Activated CD8-positive, alpha-beta memory T cell treated with anti-CD3 and anti-CD28 coated beads, Interleukin-2, amount 50 U/mL, for 48 hours (primary cell): ENCODE results near the gene ORAI3.

ENCODE experiments used
- DNase-seq: peaks from one replicate; pipeline ENCODE4 v3.0.0-alpha.2; 2020

Gene ORAI3

DNA sequence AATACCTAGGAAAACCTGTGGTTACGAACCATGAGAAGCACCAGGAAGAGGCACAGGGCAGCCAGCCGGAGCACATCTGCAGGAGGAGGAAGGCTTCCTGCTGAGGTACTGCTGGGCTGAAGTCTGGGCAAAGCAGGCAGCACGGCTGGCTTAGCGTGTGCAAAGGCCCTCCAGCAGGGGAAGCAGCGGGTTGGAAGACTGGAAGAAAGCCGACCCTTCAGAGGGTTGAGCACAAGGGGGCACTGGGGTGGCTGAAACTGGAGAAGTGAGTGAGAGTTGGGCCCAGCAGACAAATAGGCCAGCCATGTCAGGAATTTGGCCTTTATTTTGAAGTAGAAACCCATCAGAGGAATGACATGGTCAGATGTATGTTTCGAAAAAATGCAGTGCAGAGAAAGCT lies 24.0 kb downstream of the ORAI3 start:
- DNase-seq, result no peak

- DNase-seq, result no peak
These were observed 25.5 kb downstream of the ORAI3 start for GRCh38 chr16:30974348-30974747.

DNA sequence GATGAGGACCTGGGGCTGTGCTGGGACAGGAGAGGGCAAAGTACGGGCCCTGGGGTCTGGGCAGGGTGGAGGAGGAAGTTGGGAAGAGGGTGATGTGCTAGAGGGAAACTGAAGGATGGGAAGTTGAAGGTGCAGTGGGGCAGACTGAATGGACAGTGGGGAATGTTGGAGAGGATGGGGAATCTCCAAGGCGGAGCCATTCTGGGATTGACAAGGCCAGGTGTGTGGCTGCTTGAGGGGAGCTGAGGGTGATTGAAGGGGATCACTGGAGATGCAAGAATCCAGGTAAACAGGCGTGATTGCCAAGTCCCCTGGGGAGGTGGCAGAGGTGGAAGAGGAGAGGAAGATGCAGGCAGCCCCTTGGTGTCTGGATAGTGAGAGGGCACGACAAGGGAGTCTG lies 27.6 kb downstream of the ORAI3 start:
- DNase-seq, result no peak

GRCh38 chr16:30977502-30977901 lies 28.6 kb downstream of the ORAI3 start:
- DNase-seq, result no peak

DNA sequence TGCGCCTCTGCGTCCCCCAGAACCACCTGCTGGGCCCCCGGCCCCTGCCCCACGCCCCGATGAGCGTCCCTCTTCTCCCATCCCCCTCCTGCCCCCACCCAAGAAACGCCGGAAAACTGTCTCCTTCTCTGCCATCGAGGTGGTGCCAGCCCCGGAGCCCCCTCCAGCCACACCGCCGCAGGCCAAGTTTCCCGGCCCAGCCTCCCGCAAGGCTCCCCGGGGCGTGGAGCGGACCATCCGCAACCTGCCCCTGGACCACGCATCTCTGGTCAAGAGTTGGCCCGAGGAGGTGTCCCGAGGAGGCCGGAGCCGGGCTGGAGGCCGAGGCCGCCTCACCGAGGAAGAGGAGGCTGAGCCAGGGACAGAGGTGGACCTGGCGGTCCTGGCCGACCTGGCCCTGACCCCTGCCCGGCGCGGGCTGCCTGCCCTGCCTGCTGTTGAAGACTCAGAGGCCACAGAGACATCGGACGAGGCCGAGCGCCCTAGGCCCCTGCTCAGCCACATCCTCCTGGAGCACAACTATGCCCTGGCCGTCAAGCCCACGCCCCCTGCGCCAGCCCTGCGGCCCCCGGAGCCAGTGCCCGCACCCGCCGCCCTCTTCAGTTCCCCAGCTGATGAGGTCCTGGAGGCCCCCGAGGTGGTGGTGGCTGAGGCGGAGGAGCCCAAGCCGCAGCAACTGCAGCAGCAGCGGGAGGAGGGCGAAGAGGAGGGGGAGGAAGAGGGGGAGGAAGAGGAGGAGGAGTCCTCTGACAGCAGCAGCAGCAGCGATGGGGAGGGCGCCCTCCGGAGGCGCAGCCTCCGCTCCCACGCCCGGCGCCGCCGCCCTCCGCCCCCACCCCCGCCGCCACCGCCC lies 30.5 kb downstream of the ORAI3 start:
- no peak for DNase-seq

DNA sequence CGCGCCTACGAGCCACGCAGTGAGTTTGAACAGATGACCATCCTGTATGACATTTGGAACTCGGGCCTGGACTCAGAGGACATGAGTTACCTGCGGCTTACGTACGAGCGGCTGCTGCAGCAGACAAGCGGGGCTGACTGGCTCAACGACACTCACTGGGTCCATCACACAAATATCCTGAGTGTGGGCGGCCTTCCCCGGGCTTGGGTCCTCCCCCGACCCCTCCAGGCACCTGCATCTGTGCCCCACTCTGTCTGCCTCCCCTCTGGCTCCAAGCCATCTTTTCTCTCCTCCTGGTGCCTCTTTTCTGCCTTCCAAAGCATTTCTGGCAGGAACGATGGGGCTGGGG lies 31.1 kb downstream of the ORAI3 start:
- no peak for DNase-seq

- DNase-seq, result no peak
These were observed 31.6 kb downstream of the ORAI3 start for GRCh38 chr16:30980434-30980833.

DNA sequence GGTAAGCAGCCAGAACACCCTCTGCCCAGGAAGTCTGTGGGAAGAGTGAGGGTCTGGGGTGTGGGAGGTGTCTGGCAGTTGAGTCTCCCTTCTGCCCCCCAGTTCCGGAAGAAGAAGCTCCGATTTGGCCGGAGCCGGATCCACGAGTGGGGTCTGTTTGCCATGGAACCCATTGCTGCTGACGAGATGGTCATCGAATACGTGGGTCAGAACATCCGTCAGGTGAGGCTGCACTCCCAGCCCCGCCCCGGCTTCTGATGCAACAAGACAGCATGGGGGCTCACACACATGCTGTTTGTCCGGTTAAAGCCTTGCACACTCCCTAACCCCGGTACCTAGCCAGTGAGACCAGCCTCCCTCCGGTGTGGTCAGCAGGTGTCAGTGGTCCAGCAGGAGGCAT lies 32.1 kb downstream of the ORAI3 start:
- DNase-seq, result no peak

DNA sequence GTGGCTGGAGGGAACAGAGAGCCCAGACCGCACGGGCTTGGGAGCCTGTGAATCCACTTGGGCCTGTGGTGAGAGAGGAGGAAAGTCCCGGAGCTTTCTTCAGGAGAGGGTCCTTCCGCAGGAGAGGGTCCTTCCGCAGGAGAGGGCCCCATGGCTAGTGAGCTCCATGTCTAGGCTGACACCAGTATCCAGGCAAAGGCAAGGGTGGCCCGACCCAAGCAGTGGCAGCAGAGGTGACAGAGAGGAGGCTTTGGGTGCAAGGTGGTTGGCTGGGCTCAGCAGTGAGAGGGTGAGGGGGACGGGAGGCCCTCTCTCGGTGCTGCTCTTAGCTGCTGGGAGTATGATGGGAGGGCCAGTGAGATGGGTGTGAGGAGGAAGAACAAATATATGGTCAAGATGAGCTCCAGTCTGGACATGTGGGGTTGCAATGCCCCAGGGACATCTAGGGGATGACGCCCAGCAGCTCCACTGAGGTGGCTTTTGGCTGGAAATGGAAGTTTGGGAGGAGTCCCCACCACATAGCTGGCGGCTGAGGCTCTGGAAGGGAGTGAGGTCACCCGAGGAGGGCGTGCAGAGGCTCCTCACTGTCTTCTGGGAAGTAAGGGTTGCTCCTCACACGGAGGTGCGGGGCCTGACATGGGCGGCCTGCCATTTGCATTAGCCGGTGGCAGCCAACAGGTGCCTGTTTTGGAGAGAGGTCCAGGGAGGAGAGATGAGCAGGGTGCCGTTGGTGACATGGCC lies 33.9 kb downstream of the ORAI3 start:
- no peak for DNase-seq

DNA sequence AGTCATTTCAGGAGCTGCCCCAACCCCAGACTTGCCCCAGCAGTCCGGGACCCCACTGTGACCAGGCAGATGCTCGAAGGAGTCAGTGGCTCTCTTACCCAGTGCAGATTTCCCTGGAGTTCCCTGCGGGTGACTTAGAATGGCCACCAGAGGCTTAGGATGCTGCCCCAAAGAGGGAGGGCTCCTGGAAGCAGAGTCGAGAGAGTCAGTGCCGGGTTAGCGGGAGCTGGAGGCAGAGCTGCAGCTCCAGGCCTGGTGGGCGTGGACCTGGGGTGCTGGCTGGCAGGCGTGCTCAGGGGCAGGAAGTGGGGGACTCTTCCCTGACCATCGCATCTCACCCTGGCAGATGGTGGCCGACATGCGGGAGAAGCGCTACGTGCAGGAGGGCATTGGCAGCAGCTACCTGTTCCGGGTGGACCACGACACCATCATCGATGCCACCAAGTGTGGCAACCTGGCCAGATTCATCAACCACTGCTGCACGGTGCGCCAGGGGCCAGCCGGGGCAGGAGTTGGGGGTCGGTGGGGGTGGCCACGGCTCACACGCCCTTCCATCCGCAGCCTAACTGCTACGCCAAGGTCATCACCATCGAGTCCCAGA lies 34.5 kb downstream of the ORAI3 start:
- DNase-seq, result no peak

GRCh38 chr16:30983898-30984610 lies 35.2 kb downstream of the ORAI3 start:
- no peak for DNase-seq

DNA sequence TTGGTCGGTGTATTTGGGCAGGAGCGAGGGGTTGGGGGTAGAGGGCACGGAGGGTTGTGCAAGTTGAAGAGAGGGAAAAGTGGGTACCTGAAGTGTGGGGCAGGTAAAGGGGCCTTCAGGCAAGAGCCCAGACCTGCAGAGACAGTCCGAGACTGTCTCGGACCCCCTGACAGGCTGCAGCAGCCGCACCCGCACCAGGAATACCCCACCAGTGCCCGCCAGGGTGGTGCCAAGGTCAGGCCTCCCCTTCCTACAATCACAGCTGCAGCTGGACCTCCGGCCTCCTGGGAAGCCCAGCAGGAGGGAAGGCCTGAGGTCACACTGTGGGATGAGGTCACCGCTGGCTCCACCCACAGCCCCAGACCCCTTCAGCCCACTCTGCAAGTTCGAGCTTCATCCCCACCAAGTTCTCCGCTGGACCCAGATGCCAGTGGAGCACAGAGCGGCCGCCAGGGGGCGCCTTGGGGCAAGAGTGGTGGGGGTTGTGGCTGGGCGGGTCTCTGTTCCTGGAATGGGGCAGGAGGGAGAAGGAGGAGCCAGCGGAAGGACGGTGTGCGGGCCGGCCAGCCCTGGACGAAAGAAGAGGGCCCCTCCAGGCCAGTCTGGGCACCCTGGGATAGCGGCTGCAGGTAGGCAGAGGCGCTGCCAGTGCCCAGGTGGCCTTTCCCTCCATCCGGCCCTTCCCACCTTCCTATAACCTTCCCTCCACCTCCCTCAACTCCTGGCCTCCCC lies 36.0 kb downstream of the ORAI3 start, which contains the start of gene HSD3B7:
HSD3B7 (plus strand) TSS at position 539 of the 732 bp plus-strand sequence. CDS start 452 bp downstream, outside the sequence.
- DNase-seq, result peak; percentile 99

DNA sequence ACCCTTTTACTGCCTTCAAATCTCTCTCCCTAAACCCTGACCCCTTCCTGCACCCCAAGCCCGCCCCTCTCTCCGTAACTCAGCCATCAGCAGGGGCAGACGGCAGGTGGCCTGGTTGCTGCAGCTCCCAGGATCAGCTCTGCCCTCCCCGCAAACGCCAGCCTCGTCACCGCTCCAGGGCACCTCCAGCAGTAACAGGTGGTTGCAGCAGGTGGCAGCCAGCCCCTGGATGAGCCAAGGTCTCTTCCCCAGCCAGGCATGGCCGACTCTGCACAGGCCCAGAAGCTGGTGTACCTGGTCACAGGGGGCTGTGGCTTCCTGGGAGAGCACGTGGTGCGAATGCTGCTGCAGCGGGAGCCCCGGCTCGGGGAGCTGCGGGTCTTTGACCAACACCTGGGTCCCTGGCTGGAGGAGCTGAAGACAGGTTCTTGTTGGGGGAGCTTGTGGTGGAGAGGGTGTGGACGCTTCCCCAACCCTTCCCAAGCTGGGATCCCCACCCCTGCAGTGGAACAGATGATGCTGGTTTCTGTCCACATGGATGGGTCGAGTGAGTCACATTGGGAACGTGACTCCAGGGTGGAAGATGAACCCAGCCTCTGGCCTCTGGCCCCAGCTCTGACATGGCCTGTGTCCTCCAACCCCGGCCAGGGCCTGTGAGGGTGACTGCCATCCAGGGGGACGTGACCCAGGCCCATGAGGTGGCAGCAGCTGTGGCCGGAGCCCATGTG lies 36.7 kb downstream of the ORAI3 start:
- no peak for DNase-seq

GRCh38 chr16:30986129-30986991 lies 37.5 kb downstream of the ORAI3 start:
- no peak for DNase-seq

DNA sequence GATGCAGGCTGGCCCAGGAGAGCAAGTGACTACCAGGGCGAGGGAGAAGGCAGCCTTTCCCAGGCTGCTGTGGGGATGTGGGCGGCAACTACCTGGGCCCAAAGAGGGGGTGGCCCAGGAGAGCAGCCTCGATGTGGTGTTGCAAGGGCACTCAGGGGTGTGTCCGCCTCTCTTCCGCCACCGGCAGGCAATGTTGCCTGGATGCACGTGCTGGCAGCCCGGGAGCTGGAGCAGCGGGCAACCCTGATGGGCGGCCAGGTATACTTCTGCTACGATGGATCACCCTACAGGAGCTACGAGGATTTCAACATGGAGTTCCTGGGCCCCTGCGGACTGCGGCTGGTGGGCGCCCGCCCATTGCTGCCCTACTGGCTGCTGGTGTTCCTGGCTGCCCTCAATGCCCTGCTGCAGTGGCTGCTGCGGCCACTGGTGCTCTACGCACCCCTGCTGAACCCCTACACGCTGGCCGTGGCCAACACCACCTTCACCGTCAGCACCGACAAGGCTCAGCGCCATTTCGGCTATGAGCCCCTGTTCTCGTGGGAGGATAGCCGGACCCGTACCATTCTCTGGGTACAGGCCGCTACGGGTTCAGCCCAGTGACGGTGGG lies 38.8 kb downstream of the ORAI3 start:
- no peak for DNase-seq

- no peak for DNase-seq
These were observed 40.7 kb downstream of the ORAI3 start for GRCh38 chr16:30989469-30990047.

- DNase-seq, result no peak
These were observed 41.2 kb downstream of the ORAI3 start for GRCh38 chr16:30990105-30990504.

DNA sequence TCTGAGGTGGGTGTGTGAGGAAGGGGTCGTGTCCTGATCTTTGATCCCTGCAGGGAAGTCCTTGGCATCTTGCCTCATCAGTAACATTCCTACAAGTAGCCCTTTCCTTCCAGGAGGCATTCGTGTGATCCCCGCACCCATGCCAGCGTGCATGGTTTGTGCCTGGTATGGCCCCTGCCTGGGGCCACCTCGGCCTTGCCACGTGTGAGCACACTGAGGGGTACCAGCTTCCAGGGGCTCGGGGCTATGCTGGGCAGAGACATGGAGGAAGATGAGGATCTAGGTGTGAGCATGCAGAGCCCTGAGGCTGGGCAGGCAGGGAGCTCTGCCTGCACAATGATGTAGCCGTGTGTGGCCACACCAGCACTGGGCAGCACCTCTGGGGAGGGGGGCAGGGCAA lies 42.2 kb downstream of the ORAI3 start:
- DNase-seq, result no peak

GRCh38 chr16:30992276-30992780 lies 43.5 kb downstream of the ORAI3 start:
- no peak for DNase-seq
